KMS-11 (cell line): ENCODE measurements around the gene ARHGEF28.

Experiments used
- H2AFZ ChIP-seq: fragments of 200-600 bp; sonication (generic); 2 replicates; pipeline ENCODE4 v1.6.1; 2016; ENCODE audit warnings: antibody characterized with exemption, mixed run types, low read depth
- H3K27ac ChIP-seq: fragments of 200-600 bp; sonication (generic); 2 replicates; pipeline ENCODE4 v1.6.1; 2016; ENCODE audit warnings: mild to moderate bottlenecking, mixed run types
- H3K27me3 ChIP-seq: fragments of 200-600 bp; sonication (generic); 2 replicates; pipeline ENCODE4 v1.6.1; 2017; ENCODE audit warnings: mild to moderate bottlenecking, low read depth, mixed run types, moderate library complexity; ENCODE audit not compliant: insufficient read depth
- H3K36me3 ChIP-seq: fragments of 200-600 bp; sonication (generic); 2 replicates; pipeline ENCODE4 v1.6.1; 2017; ENCODE audit warnings: mild to moderate bottlenecking, mixed run types; ENCODE audit not compliant: insufficient read depth
- H3K4me1 ChIP-seq: fragments of 200-600 bp; sonication (generic); 2 replicates; pipeline ENCODE4 v1.6.1; 2016; ENCODE audit warnings: mild to moderate bottlenecking, low read depth, mixed run types; ENCODE audit not compliant: poor library complexity, severe bottlenecking
- H3K4me2 ChIP-seq: fragments of 200-600 bp; sonication (generic); 2 replicates; pipeline ENCODE4 v1.7.0; 2016; ENCODE audit warnings: mild to moderate bottlenecking, mixed run types
- H3K4me3 ChIP-seq: fragments of 200-600 bp; sonication (generic); IDR thresholded peaks from 2 replicates; pipeline ENCODE4 v1.6.1; 2017; ENCODE audit warnings: low read depth, low read length, mixed read lengths; ENCODE audit not compliant: insufficient read depth
- H3K79me2 ChIP-seq: fragments of 200-600 bp; sonication (generic); 2 replicates; pipeline ENCODE4 v1.6.1; 2016; ENCODE audit warnings: low read depth, mixed run types; ENCODE audit not compliant: insufficient read depth
- H3K9ac ChIP-seq: fragments of 200-600 bp; sonication (generic); 2 replicates; pipeline ENCODE4 v1.6.1; 2016; ENCODE audit warnings: mild to moderate bottlenecking, mixed run types
- H4K20me1 ChIP-seq: fragments of 200-600 bp; sonication (generic); 2 replicates; pipeline ENCODE4 v1.6.1; 2016; ENCODE audit warnings: mild to moderate bottlenecking, mixed run types; ENCODE audit not compliant: insufficient read depth
- CTCF ChIP-seq: fragments of 200-600 bp; sonication (generic); conservative IDR thresholded peaks from 2 replicates; pipeline ENCODE4 v1.6.1; 2017; ENCODE audit warnings: low read depth, mild to moderate bottlenecking, antibody characterized with exemption, low read length, moderate library complexity, mixed read lengths

ARHGEF28 gene

GRCh38 chr5:73981704-73982103 lies 355.7 kb downstream of the ARHGEF28 start:
- H4K20me1 ChIP-seq, result no peaks in the 10 kb centered on the region
- no peak overlapping the region for H3K27ac ChIP-seq
- H3K4me3 ChIP-seq, result no peak overlapping the region
- H2AFZ ChIP-seq, result no peak overlapping the region
- H3K4me1 ChIP-seq, result no peaks in the 10 kb centered on the region
- no peak for TF ChIP-seq CTCF
- no peak overlapping the region for H3K9ac ChIP-seq
- H3K36me3 ChIP-seq, result no peaks in the 10 kb centered on the region
- H3K27me3 ChIP-seq, result no peaks in the 10 kb centered on the region
- no peaks in the 10 kb centered on the region for H3K79me2 ChIP-seq
- no peak overlapping the region for H3K4me2 ChIP-seq

GRCh38 chr5:73983644-73984043 lies 357.6 kb downstream of the ARHGEF28 start:
- no peak for TF ChIP-seq CTCF
- Histone ChIP-seq H3K27ac (no peak overlapping the region), H3K36me3 (no peaks in the 10 kb centered on the region), H3K4me3 (no peak overlapping the region), H3K79me2 (no peaks in the 10 kb centered on the region), H3K9ac (no peak overlapping the region), H3K27me3 (no peaks in the 10 kb centered on the region), H3K4me1 (no peaks in the 10 kb centered on the region), H4K20me1 (no peaks in the 10 kb centered on the region), H2AFZ (no peak overlapping the region), H3K4me2 (no peak overlapping the region)

- peak; percentile 52 for TF ChIP-seq CTCF
- H3K4me2 ChIP-seq, result no peak overlapping the region
- H3K27ac ChIP-seq, result no peak overlapping the region
- H4K20me1 ChIP-seq, result no peaks in the 10 kb centered on the region
- no peaks in the 10 kb centered on the region for H3K4me1 ChIP-seq
- no peak overlapping the region for H3K4me3 ChIP-seq
- H3K27me3 ChIP-seq, result no peaks in the 10 kb centered on the region
- H3K36me3 ChIP-seq, result no peaks in the 10 kb centered on the region
- no peaks in the 10 kb centered on the region for H3K79me2 ChIP-seq
- no peak overlapping the region for H2AFZ ChIP-seq
- H3K9ac ChIP-seq, result no peak overlapping the region
These were observed 359.1 kb downstream of the ARHGEF28 start for GRCh38 chr5:73985145-73985544.

- Histone ChIP-seq H3K27me3 (no peaks in the 10 kb centered on the region), H3K4me1 (no peaks in the 10 kb centered on the region), H3K36me3 (no peaks in the 10 kb centered on the region), H3K27ac (no peak overlapping the region), H3K4me2 (no peak overlapping the region), H3K79me2 (no peaks in the 10 kb centered on the region), H4K20me1 (no peaks in the 10 kb centered on the region), H3K9ac (no peak overlapping the region), H3K4me3 (no peak overlapping the region), H2AFZ (no peak overlapping the region)
- TF ChIP-seq CTCF, result no peak
These were observed 360.7 kb downstream of the ARHGEF28 start for GRCh38 chr5:73986729-73987128.
